ENCODE measurements around the gene NRF1.
"Not testable (repeated sequence)": the region's sequence is repeated elsewhere in the genome, so short reads cannot be mapped to it uniquely, and the experiment has no call there.

Gene NRF1

DNA sequence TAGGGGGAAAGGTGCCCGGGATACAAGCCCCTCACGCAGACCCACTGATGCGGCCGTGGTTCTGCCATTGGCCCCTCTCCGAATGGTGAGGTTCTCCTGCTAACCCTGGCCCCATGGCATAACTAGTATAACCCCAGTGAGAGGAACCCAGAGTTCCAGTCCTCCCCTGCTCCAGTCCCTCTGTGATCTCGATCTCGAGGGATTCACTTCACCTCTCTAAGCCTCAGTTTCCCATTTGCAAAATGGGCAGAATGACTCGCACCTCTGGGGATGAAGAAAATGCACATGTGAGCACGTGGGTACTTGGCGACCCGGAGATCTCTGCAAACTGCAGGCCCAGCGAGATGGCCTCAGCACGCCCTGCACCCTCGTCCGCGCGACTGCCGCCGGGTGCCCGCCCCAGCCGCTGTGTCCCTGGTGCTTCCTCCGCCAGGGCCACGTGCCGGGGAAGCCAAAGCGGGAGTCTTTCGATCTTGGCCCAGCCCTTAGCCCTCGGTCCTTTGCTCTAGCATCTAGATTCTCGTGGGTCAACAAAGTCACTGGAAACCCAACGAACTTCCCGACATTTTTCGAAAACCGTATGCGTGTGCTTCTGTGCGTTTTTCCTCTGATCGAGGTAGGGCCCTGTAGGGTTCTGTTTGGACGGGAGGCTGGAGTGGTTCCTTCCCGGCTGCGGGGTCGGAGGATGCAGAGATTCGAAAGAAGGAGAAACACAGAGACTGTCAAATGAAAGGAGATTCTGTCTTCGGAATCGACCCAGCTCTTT, 171.5 kb downstream of the NRF1 start:
- no peak for DNase-seq (ENCODE audit: low read depth)

DNA sequence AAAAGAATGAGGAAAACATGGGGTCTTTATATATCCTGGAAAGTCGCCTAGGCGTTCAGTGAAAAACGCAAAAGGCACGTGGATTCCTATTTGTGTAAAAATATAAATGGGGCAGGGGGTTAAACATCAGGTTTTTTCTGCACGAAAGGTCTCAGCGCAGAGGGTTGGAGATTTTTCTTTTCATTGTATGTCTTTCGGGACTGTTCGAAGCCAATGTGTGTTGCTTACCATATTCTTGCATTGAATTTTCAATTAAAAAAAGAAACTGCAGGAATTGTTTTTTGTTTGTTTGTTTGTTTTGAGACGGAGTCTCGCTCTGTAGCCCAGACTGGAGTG, 172.0 kb downstream of the NRF1 start:
- no peak for DNase-seq (ENCODE audit: low read depth)

DNA sequence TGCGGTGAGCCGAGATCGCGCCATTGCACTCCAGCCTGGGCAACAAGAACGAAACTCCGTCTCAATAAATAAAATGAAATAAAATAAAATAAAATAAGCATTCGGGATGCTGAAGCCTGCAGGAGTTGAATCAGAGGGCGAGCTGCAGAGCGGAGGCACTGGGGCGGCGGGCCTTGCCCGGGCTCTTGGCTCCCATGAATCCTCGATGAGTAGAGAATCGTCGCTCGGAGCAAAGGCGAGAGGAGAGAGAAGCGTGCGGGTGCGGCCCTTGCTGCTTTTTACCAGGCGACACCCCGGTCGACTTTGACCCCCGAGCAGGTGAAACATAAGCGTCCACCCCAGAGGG, 172.9 kb downstream of the NRF1 start:
- DNase-seq (ENCODE audit: low read depth): no peak

GRCh38 chr7:129784783-129785684, 173.5 kb downstream of the NRF1 start:
- no peak for DNase-seq (ENCODE audit: low read depth)

- DNase-seq (ENCODE audit: low read depth): no peak
Observed at GRCh38 chr7:129785685-129786514, 174.4 kb downstream of the NRF1 start.

DNA sequence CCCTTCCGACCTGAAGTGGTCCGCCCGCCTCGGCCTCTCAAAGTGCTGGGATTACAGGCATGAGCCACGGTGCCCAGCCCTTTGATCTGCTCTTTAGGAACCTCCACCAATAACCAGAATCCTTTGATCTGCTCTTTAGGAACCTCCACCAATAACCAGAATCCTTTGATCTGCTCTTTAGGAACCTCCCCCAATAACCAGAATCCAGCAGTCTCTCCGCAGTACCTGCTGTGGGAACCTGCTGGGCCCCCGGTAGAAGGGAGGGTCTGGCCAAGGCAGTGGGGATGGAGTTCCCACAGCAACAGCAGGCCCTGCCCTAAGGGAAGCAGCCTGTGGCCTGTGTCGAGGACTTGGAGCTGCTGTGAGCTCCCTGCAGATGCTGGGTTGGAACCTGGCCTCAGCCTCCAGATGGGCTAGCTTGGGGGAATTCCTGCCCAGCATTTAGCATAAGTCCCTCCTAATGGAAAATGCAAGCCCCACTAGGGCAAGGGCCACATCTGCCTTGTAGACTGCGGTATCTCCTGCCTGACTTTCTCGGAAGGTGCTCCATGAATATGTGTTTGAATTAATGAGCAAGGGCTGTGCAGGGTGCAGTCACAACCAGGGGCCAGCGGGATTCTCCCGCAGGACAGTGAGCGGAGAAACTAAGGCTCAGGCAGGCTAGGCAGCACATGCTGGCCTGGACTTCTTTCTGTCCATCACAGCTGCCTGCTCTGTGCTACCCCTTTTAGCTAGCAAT, 175.5 kb downstream of the NRF1 start:
- DNase-seq (ENCODE audit: low read depth): no peak

DNA sequence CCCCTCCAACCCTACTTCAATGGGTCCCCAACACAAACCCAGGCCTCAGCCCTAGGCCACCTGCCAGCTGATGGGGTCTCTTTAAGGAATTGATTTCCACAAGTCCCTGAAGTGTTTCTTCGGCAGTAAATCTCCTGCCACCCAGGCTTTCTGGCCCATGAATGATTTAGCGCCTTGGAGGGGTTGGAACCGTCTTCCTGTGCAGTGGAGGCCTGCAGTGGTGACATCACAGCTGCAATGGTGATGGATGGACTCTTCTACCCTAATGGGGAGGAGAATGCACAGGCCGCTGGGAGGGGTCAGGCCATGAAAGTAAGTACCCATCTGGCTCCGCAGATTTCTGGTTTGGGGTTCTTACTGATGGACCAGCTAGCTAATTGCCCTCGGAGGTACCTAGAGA, 177.5 kb downstream of the NRF1 start:
- no peak for DNase-seq (ENCODE audit: low read depth)

- DNase-seq (ENCODE audit: low read depth): no peak
Observed at GRCh38 chr7:129789652-129790051, 178.1 kb downstream of the NRF1 start.

- DNase-seq (ENCODE audit: low read depth): no peak
Observed at GRCh38 chr7:129790136-129790535, 178.6 kb downstream of the NRF1 start.

DNA sequence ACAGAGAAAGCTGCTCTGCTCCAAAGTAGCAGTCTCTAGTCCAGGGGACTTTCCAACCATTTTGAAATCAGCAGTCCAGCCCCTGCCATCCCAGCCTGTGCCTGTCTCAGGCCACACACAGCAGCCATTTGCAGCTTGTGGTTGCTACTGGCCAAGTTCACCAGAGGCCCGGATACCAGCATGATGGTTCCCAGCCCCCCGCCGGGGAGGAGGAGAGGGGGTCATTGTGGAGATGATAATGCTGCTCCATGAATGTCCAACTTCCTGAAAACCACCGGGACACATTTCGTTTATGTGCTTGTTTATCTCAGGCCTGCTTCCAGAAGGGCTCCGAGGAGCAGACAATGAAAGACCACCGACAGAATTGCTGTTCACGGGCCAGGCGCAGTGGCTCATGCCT, 181.2 kb downstream of the NRF1 start:
- no peak for DNase-seq (ENCODE audit: low read depth)

- DNase-seq (ENCODE audit: low read depth): no peak
Observed at GRCh38 chr7:129793506-129794310, 182.2 kb downstream of the NRF1 start.

- DNase-seq (ENCODE audit: low read depth): not testable (repeated sequence)
Observed at GRCh38 chr7:129794461-129794860, 182.9 kb downstream of the NRF1 start.

DNA sequence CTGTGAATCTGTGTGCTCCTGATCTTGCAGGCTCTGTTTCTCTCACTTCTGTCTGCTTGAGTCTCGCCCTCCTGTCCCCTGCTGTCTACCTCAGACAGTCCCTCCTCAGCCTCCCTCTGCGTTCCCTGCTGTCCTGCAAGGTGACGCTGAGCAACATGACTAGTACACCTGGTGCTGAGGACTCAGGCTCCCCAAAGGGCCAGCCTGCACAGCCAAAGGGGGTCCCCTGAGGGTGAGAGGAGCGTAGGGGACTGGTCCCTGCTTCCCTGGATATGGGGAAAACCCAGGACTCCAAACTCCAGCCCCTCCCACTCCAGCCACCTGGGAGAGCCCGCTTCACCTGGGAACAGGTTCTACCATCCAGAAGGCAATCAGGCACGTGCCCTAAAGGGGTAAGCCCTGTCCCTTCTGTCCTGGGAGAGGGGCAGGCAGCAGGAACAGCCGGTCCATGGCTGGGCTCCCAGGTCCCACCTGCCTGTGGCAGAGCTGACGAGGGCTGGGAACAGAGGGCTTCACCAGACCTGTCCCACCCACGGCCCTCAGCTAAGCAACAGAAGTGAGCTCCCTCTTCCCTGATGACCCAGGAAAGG, 184.8 kb downstream of the NRF1 start:
- DNase-seq (ENCODE audit: low read depth): no peak

GRCh38 chr7:129797214-129797789, 185.8 kb downstream of the NRF1 start:
- DNase-seq (ENCODE audit: low read depth): no peak

GRCh38 chr7:129798616-129799349, 187.3 kb downstream of the NRF1 start:
- DNase-seq (ENCODE audit: low read depth): no peak

DNA sequence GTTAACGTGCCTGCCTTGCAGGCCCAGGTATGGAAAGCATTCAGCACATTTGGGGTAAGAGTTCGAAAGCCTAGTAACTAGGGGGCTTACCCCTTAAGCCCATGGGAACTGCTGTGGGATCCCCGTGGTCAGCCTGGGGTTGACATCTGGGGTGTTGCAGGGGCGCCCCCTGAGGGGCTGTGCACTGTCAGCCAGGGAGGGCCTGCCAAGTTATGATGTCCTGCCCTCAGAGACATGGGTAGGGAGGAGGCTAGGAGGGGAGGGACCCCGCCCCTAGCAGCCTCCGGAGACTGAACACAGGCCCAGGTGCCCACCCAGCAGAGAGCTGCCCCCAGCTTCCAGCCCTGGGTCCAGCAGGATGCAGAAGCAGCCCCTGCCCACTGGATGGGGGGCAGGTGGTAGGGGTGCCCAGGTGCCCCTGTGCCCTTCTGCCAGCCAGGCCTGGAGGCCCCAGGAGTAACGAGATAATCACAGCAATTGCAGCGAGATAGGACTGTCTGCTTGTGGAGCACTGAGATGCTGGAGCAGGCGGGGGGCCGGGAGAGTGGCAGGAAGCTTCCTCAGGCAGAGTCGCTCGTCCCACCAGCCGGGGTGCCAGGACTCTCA, 187.9 kb downstream of the NRF1 start:
- no peak for DNase-seq (ENCODE audit: low read depth)

DNA sequence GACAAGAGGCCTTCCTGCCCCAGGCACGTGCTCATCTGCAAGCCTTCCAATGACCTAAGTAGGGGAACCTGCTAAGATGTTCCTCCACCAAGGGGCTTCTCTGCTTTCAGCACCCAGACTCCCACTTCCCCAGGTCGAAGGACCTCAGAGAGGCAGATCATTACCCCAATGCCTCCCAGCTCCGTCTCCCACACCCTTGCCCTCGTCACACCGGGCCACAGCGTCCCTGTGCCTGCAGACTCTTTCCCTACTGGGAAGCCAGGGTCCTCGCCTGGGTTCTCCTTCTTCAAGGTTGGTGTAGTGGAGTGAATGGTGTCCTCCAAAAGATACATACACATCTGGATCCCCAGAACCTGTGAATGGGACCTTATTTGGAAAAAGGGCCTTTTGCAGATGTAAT, 189.4 kb downstream of the NRF1 start:
- no peak for DNase-seq (ENCODE audit: low read depth)

GRCh38 chr7:129801882-129802281, 190.4 kb downstream of the NRF1 start:
- no peak for DNase-seq (ENCODE audit: low read depth)

- DNase-seq (ENCODE audit: low read depth): no peak
Observed at GRCh38 chr7:129803546-129804081, 192.1 kb downstream of the NRF1 start.

Measured in T-helper 22 cell (primary cell).